Cardiac fibroblast (primary cell): ENCODE data around the gene SIK2.

Experiments used
- DNase-seq, 2 donors: peaks; one replicate each; pipeline versions ENCODE4 v3.0.0 to v3.0.0-alpha.2; 2010; ENCODE audit warnings: low read depth in 2 of 2
- H3K4me3 ChIP-seq, 2 donors: replicated peaks in 1 of 2; 1 replicate in 1 of 2; 2 replicates in 1 of 2; pipeline ENCODE4 v1.5.1; 2011; ENCODE audit warnings: low read depth in 2 of 2, low read length in 2 of 2, mild to moderate bottlenecking in 2 of 2, moderate library complexity in 1 of 2
- CTCF ChIP-seq: IDR thresholded peaks from one replicate; pipeline ENCODE4 v1.5.1; 2011; ENCODE audit warnings: low read depth, mild to moderate bottlenecking, low read length, inconsistent platforms

The SIK2 gene

DNA sequence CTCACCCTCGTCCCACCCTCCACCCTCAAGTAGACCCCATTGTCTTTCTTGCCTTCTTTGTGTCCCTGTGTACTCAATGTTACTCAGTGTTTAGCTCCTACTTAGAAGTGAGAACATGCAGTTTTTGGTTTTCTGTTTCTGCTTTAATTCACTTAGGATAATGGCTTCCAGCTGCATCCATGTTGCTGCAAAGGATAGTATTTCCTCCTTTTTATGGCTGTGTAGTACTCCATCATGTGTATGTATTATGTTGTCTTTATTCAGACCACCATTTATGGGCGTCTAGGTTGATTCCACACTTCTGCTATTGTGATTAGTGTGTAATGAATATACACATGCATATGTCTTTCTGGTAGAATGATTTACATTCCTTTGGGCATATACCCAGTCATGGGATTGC lies 73.6 kb downstream of the SIK2 start:
- no peak for DNase-seq
- no peak for TF ChIP-seq CTCF

GRCh38 chr11:111676878-111677585 lies 74.8 kb downstream of the SIK2 start:
- DNase-seq, result peak in 1 of 2 donors; percentile 56
- H3K4me3 ChIP-seq, result no peak overlapping the region
- TF ChIP-seq CTCF, result no peak

More for the DNA sequence above, 73.6 kb downstream of the SIK2 start:
- H3K4me3 ChIP-seq, result no peak overlapping the region

DNA sequence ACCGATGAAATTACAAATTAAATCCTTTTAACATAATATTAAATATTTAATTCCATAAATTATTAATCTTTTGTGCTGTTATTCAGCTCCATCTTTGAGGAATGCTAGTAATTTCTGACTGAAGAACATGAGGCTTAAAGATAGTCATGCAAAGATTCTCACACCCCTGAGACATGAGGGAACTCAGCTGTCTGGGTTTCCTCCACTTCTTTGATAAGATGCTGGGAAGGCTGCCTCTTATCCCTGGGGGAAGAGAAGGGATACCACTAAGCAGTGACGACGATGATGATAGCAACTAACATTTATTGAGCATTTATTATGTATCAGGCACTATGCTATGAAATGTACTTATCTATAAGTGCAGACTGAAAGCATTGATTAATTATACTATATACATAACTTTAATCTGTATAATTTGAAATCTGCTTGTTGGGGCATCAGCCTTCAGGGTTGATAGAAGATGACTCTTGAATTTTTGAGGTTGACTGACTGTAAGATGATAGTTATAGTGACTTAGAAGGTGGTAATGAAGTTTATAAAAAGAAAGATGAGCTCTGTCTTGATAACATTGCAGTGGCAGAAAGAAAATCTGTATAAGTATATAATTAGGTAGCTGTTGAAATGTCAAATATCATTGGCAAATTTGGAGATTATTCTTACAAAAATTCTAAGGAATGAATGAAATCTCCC lies 78.4 kb downstream of the SIK2 start:
- H3K4me3 ChIP-seq, result no peak overlapping the region
- no peak for TF ChIP-seq CTCF
- DNase-seq, result no peak

- no peak overlapping the region for H3K4me3 ChIP-seq
- no peak for TF ChIP-seq CTCF
- DNase-seq, result no peak
These were observed 81.6 kb downstream of the SIK2 start for GRCh38 chr11:111683806-111684205.

DNA sequence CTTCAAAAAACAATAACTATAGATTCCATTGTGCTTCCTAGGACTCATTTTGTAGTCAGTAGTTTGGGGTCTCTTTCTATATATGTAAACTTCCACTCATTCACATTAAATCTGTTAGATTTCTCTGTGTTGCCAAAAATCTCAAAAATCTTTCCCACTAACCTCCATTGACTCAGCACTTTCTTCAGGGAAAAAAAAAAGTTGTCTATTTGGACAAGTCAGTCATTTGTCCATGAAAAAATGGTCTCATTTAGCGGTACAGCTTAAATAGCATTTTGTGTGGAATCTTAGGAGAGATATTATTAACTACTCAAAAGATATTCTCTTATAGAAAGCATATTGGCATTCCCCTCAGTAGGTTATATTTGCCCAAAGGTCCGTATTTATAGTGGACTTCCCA lies 82.0 kb downstream of the SIK2 start:
- TF ChIP-seq CTCF, result no peak
- no peak for DNase-seq
- H3K4me3 ChIP-seq, result no peak overlapping the region

DNA sequence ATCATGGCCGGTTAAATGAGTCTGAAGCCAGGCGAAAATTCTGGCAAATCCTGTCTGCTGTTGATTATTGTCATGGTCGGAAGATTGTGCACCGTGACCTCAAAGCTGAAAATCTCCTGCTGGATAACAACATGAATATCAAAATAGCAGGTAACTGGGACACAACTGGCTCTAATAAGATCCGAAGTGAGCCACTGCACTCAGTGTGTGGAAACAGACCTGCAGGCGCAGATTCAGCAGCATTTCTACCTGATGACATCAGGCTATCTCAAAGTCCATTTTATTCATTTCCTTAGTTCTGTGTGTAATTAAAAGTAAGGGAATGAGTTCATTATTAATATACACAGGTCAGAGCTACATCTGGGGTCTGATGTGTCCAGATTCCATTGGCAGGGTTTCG lies 85.8 kb downstream of the SIK2 start:
- H3K4me3 ChIP-seq, result no peak overlapping the region
- no peak for TF ChIP-seq CTCF
- no peak for DNase-seq
